Measurements from ENCODE around the gene C13orf46.

- no peak for TF ChIP-seq TARDBP (IDR thresholded peaks at IDR 0.05)
- TF ChIP-seq NFRKB (IDR thresholded peaks at IDR 0.05), result no peak
- TF ChIP-seq SP1 (IDR thresholded peaks at IDR 0.05), result no peak
- TF ChIP-seq ELF4 (IDR thresholded peaks at IDR 0.05), result no peak
Measured at GRCh38 chr13:113907635-113908617, 66.0 kb downstream of the C13orf46 start.

Data from HEK293T (cell line).